Muscle layer of duodenum (tissue), 2 donors: ENCODE measurements around the gene CCSER2.
"Not testable (repeated sequence)": the region's sequence is repeated elsewhere in the genome, so short reads cannot be mapped to it uniquely, and the experiment has no call there.

Source experiments
- H3K27ac ChIP-seq: one replicate; pipeline ENCODE4 v1.7.0; 2013; ENCODE audit warnings: mild to moderate bottlenecking, low read length
- H3K27me3 ChIP-seq: one replicate; pipeline ENCODE4 v1.7.0; 2013; ENCODE audit warnings: low read depth, mild to moderate bottlenecking, control low read depth, low read length
- H3K36me3 ChIP-seq, 2 donors: one replicate each; pipeline ENCODE4 v1.7.0; 2013; ENCODE audit warnings: low read length in 2 of 2, control low read depth in 1 of 2, mild to moderate bottlenecking in 1 of 2; ENCODE audit not compliant: insufficient read depth in 2 of 2, control insufficient read depth in 1 of 2
- H3K4me1 ChIP-seq, 2 donors: one replicate each; pipeline ENCODE4 v1.7.0; 2013; ENCODE audit warnings: low read length in 2 of 2, mild to moderate bottlenecking in 2 of 2, control low read depth in 1 of 2, moderate library complexity in 1 of 2; ENCODE audit not compliant: insufficient read depth in 2 of 2, control insufficient read depth in 1 of 2
- H3K4me3 ChIP-seq, 2 donors: one replicate each; pipeline ENCODE4 v1.7.0; 2013; ENCODE audit warnings: low read length in 2 of 2, low read depth in 1 of 2, mild to moderate bottlenecking in 1 of 2
- H3K9me3 ChIP-seq, 2 donors: one replicate each; pipeline ENCODE4 v1.7.0; 2013; ENCODE audit warnings: low read length in 2 of 2, control low read depth in 1 of 2, mild to moderate bottlenecking in 1 of 2; ENCODE audit not compliant: control insufficient read depth in 1 of 2
- donor health status: healthy.

CCSER2 gene

GRCh38 chr10:84328418-84329195 is at the start of gene CCSER2:
Gene CCSER2, plus strand, starts transcription at chr10:84328589. Its CDS starts 42,464 bp downstream, at chr10:84371053.
- H3K27me3 ChIP-seq, result no peaks in the 10 kb centered on the region
- peak within 1 kb of the TSS; percentile 86 for H3K27ac ChIP-seq
- H3K9me3 ChIP-seq, result no peaks in the 10 kb centered on the region
- peaks cover 0 to 15% of the 10 kb centered on the region in 2 donors for H3K4me1 ChIP-seq
- peak within 1 kb of the TSS; percentile 57 to 84 for H3K4me3 ChIP-seq
- no peaks in the 10 kb centered on the region for H3K36me3 ChIP-seq

GRCh38 chr10:84279876-84280475 is 48.4 kb upstream of the CCSER2 start:
- not testable (repeated sequence) for H3K36me3 ChIP-seq, H3K9me3 ChIP-seq, H3K4me1 ChIP-seq, H3K4me3 ChIP-seq, H3K27ac ChIP-seq, H3K27me3 ChIP-seq

- no peaks in the 10 kb centered on the region for H3K36me3 ChIP-seq
- no peaks in the 10 kb centered on the region for H3K4me1 ChIP-seq
- H3K27ac ChIP-seq, result no peak overlapping the region
- no peak overlapping the region for H3K4me3 ChIP-seq
- H3K9me3 ChIP-seq, result no peaks in the 10 kb centered on the region
- H3K27me3 ChIP-seq, result no peaks in the 10 kb centered on the region
Measured at GRCh38 chr10:84286695-84287094, 41.7 kb upstream of the CCSER2 start.

- no peaks in the 10 kb centered on the region for H3K9me3 ChIP-seq
- no peaks in the 10 kb centered on the region for H3K27me3 ChIP-seq
- no peak overlapping the region for H3K27ac ChIP-seq
- H3K4me3 ChIP-seq, result no peak overlapping the region
- H3K36me3 ChIP-seq, result no peaks in the 10 kb centered on the region
- H3K4me1 ChIP-seq, result no peaks in the 10 kb centered on the region
Measured at GRCh38 chr10:84288151-84288550, 40.2 kb upstream of the CCSER2 start.

- no peaks in the 10 kb centered on the region for H3K27me3 ChIP-seq
- H3K36me3 ChIP-seq, result no peaks in the 10 kb centered on the region
- no peak overlapping the region for H3K27ac ChIP-seq
- no peaks in the 10 kb centered on the region for H3K4me1 ChIP-seq
- H3K9me3 ChIP-seq, result no peaks in the 10 kb centered on the region
- no peak overlapping the region for H3K4me3 ChIP-seq
Measured at GRCh38 chr10:84289521-84290200, 38.7 kb upstream of the CCSER2 start.

GRCh38 chr10:84290235-84290634 is 38.2 kb upstream of the CCSER2 start:
- Histone ChIP-seq H3K4me3 (no peak overlapping the region), H3K27me3 (no peaks in the 10 kb centered on the region)

GRCh38 chr10:84291384-84291783 is 37.0 kb upstream of the CCSER2 start:
- no peaks in the 10 kb centered on the region for H3K9me3 ChIP-seq

More at GRCh38 chr10:84290235-84290634, 38.2 kb upstream of the CCSER2 start:
- no peak overlapping the region for H3K27ac ChIP-seq
- H3K4me1 ChIP-seq, result no peaks in the 10 kb centered on the region
- no peaks in the 10 kb centered on the region for H3K9me3 ChIP-seq
- no peaks in the 10 kb centered on the region for H3K36me3 ChIP-seq

GRCh38 chr10:84292502-84292901 is 35.9 kb upstream of the CCSER2 start:
- no peak overlapping the region for H3K27ac ChIP-seq
- H3K4me1 ChIP-seq, result no peaks in the 10 kb centered on the region
- H3K27me3 ChIP-seq, result no peaks in the 10 kb centered on the region
- no peaks in the 10 kb centered on the region for H3K9me3 ChIP-seq
- no peak overlapping the region for H3K4me3 ChIP-seq
- no peaks in the 10 kb centered on the region for H3K36me3 ChIP-seq

More at GRCh38 chr10:84291384-84291783, 37.0 kb upstream of the CCSER2 start:
- H3K4me3 ChIP-seq, result no peak overlapping the region
- H3K4me1 ChIP-seq, result no peaks in the 10 kb centered on the region
- H3K27ac ChIP-seq, result no peak overlapping the region
- no peaks in the 10 kb centered on the region for H3K36me3 ChIP-seq
- H3K27me3 ChIP-seq, result no peaks in the 10 kb centered on the region

GRCh38 chr10:84293171-84293570 is 35.2 kb upstream of the CCSER2 start:
- Histone ChIP-seq H3K27me3 (no peaks in the 10 kb centered on the region), H3K36me3 (no peaks in the 10 kb centered on the region), H3K4me3 (no peak overlapping the region), H3K9me3 (no peaks in the 10 kb centered on the region), H3K4me1 (no peaks in the 10 kb centered on the region), H3K27ac (no peak overlapping the region)

- Histone ChIP-seq H3K4me1 (no peaks in the 10 kb centered on the region), H3K27me3 (no peaks in the 10 kb centered on the region), H3K4me3 (no peak overlapping the region), H3K27ac (no peak overlapping the region), H3K9me3 (no peaks in the 10 kb centered on the region), H3K36me3 (no peaks in the 10 kb centered on the region)
Measured at GRCh38 chr10:84293574-84294016, 34.8 kb upstream of the CCSER2 start.

- H3K27me3 ChIP-seq, result no peaks in the 10 kb centered on the region
- H3K27ac ChIP-seq, result no peak overlapping the region
- no peaks in the 10 kb centered on the region for H3K4me1 ChIP-seq
- H3K4me3 ChIP-seq, result no peak overlapping the region
- H3K9me3 ChIP-seq, result no peaks in the 10 kb centered on the region
- no peaks in the 10 kb centered on the region for H3K36me3 ChIP-seq
Measured at GRCh38 chr10:84294766-84295447, 33.5 kb upstream of the CCSER2 start.
